AG04450 (cell line): ENCODE results near the gene DRC1. TPM values are rescaled to one million over a fixed set of nuclear protein-coding genes. Genes with fewer than 3 reads are reported as not detected.

Experiments used
- CTCF ChIA-PET: fragments of 300-600, 350-600 bp; formaldehyde crosslinking; extraction: SDS; loops from one replicate; lab custom pipeline; 2022; ENCODE audit warnings: antibody characterized with exemption, inconsistent platforms; lab: Charles Lee
- POLR2A ChIA-PET: fragments of 350-600 bp; formaldehyde crosslinking; extraction: SDS; loops from one replicate; lab custom pipeline; 2021; ENCODE audit warnings: antibody characterized with exemption, inconsistent platforms; lab: Yijun Ruan, JAX
- DNase-seq: peaks from one replicate; pipeline ENCODE4 v3.0.0-alpha.2; 2011; ENCODE audit warnings: low read depth, low spot score
- H3K27ac ChIP-seq: one replicate; pipeline ENCODE4 v1.5.1; 2012; ENCODE audit warnings: low read depth, low read length, control low read depth
- H3K27me3 ChIP-seq: one replicate; pipeline ENCODE4 v1.6.0; 2012; ENCODE audit warnings: low read length; ENCODE audit not compliant: control insufficient read depth, insufficient read depth
- H3K4me3 ChIP-seq: 2 replicates; pipeline ENCODE4 v1.5.1; 2011; ENCODE audit warnings: mild to moderate bottlenecking, low read depth, low read length, control low read depth
- H3K9me3 ChIP-seq: 2 replicates; pipeline ENCODE4 v1.5.1; 2012; ENCODE audit warnings: low read length; ENCODE audit not compliant: control insufficient read depth, insufficient read depth
- CTCF ChIP-seq: IDR thresholded peaks from 2 replicates; pipeline ENCODE4 v1.5.1; 2011; ENCODE audit warnings: low read depth, low read length, control low read depth, inconsistent platforms
- polyA plus RNA-seq: library from polyadenylated mRNA; depleted of rRNA; stranded (reverse); fragments of >200 nt; gene quantifications from 2 replicates; pipeline ENCODE4 v1.2.3, GENCODE V29; 2011

DRC1 gene
- polyA plus RNA-seq, 1 experiment = not detected

DNA sequence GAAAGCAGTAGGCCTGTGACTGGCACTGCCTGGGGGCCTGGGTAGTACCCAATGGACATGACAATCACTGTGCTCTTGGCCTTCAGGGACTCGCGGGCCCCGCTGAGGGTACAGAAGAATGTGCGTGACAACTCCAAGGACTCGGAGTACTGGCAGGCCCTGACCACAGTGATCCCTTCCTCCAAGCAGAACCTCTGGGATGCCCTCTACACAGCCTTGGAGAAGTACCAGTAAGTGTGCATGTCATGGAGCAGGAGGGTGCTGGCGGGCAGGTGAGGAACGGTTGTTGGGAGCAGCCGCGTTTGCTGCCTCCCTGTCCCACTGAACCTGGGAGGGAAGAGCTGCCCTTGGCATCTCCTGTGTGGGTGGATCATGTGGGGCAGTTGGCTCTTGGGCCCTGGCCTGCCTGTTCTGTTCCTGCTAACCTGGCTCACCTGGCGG lies 52.9 kb downstream of the DRC1 start:
- Histone ChIP-seq H3K9me3 (no peaks in the 10 kb centered on the region), H3K27me3 (peaks cover 10% of the 10 kb centered on the region), H3K4me3 (no peak overlapping the region), H3K27ac (no peak overlapping the region)
- TF ChIP-seq CTCF = no peak
- ChIA-PET CTCF (no interaction called here), POLR2A (no interaction called here)
- no peak for DNase-seq

GRCh38 chr2:26455037-26455669 lies 53.4 kb downstream of the DRC1 start:
- TF ChIP-seq CTCF = no peak

GRCh38 chr2:26455670-26456439 lies 54.1 kb downstream of the DRC1 start:
- Histone ChIP-seq H3K27me3 (peaks cover 13% of the 10 kb centered on the region), H3K9me3 (no peaks in the 10 kb centered on the region), H3K27ac (no peak overlapping the region), H3K4me3 (no peak overlapping the region)
- POLR2A ChIA-PET = no interaction called here
- no peak for DNase-seq
- no peak for TF ChIP-seq CTCF
- CTCF ChIA-PET = no interaction called here

More at GRCh38 chr2:26455037-26455669, 53.4 kb downstream of the DRC1 start:
- DNase-seq = no peak
- Histone ChIP-seq H3K27ac (no peak overlapping the region), H3K27me3 (peaks cover 13% of the 10 kb centered on the region), H3K9me3 (no peaks in the 10 kb centered on the region), H3K4me3 (no peak overlapping the region)
- CTCF ChIA-PET = no interaction called here
- POLR2A ChIA-PET = no interaction called here

- Histone ChIP-seq H3K9me3 (no peaks in the 10 kb centered on the region), H3K27ac (no peak overlapping the region), H3K4me3 (no peak overlapping the region), H3K27me3 (peaks cover 13% of the 10 kb centered on the region)
- POLR2A ChIA-PET = no interaction called here
- CTCF ChIA-PET = no interaction called here
- no peak for TF ChIP-seq CTCF
- no peak for DNase-seq
Observed at GRCh38 chr2:26456440-26457250, 54.9 kb downstream of the DRC1 start.

- Histone ChIP-seq H3K9me3 (no peaks in the 10 kb centered on the region), H3K27me3 (peaks cover 13% of the 10 kb centered on the region), H3K27ac (no peak overlapping the region), H3K4me3 (no peak overlapping the region)
- ChIA-PET CTCF (no interaction called here), POLR2A (no interaction called here)
- TF ChIP-seq CTCF = no peak
- DNase-seq = no peak
Observed at GRCh38 chr2:26457251-26457666, 55.5 kb downstream of the DRC1 start.
